ENCODE data around the gene RLF.

RLF gene

GRCh38 chr1:40272653-40273213 is 111.5 kb downstream of the RLF start:
- DNase-seq: no peak

GRCh38 chr1:40273547-40274166 is 112.5 kb downstream of the RLF start:
- DNase-seq: no peak

- DNase-seq: no peak
These were observed 113.1 kb downstream of the RLF start for GRCh38 chr1:40274331-40274730.

GRCh38 chr1:40276122-40276521 is 114.9 kb downstream of the RLF start:
- no peak for DNase-seq

GRCh38 chr1:40281853-40282252 is 120.7 kb downstream of the RLF start:
- DNase-seq: no peak
